GM12872 (cell line): Measurements from ENCODE around the gene PCNX2.

Experiments used
- CTCF ChIP-seq: IDR thresholded peaks from 3 replicates; pipeline ENCODE4 v1.5.1; 2011; ENCODE audit warnings: low read depth, mild to moderate bottlenecking, low read length, moderate library complexity; ENCODE audit not compliant: insufficient read depth

PCNX2 gene

GRCh38 chr1:233216009-233216408 lies 79.5 kb downstream of the PCNX2 start:
- TF ChIP-seq CTCF: no peak

- TF ChIP-seq CTCF: no peak
Observed at GRCh38 chr1:233215135-233215760, 80.3 kb downstream of the PCNX2 start.

GRCh38 chr1:233211595-233211994 lies 83.9 kb downstream of the PCNX2 start:
- TF ChIP-seq CTCF: no peak

- no peak for TF ChIP-seq CTCF
Observed at GRCh38 chr1:233211106-233211505, 84.4 kb downstream of the PCNX2 start.

- TF ChIP-seq CTCF: no peak
Observed at GRCh38 chr1:233209481-233209880, 86.0 kb downstream of the PCNX2 start.

- no peak for TF ChIP-seq CTCF
Observed at GRCh38 chr1:233208687-233209086, 86.8 kb downstream of the PCNX2 start.

- TF ChIP-seq CTCF: no peak
Observed at GRCh38 chr1:233197940-233198339, 97.6 kb downstream of the PCNX2 start.
